ENCODE data around the gene TAX1BP1.
"Not testable (repeated sequence)": the region's sequence is repeated elsewhere in the genome, so short reads cannot be mapped to it uniquely, and the experiment has no call there.

Gene TAX1BP1

GRCh38 chr7:27739301-27739908 is 557 bp upstream of the TAX1BP1 start:
- FAIRE-seq = no peak

- FAIRE-seq = no peak
Observed at GRCh38 chr7:27740449-27741086, 606 bp downstream of the TAX1BP1 start.

GRCh38 chr7:27742091-27742710 is 2.2 kb downstream of the TAX1BP1 start:
- FAIRE-seq = not testable (repeated sequence)

- no peak for FAIRE-seq
Observed at GRCh38 chr7:27745064-27745583, 5.2 kb downstream of the TAX1BP1 start.

- FAIRE-seq = no peak
Observed at GRCh38 chr7:27746486-27746885, 6.5 kb downstream of the TAX1BP1 start.

GRCh38 chr7:27746978-27747377 is 7.0 kb downstream of the TAX1BP1 start:
- no peak for FAIRE-seq

GRCh38 chr7:27747589-27748368 is 7.8 kb downstream of the TAX1BP1 start:
- peak; percentile 76 for FAIRE-seq

- no peak for FAIRE-seq
Observed at GRCh38 chr7:27750316-27750715, 10.4 kb downstream of the TAX1BP1 start.

GRCh38 chr7:27751888-27752660 is 12.1 kb downstream of the TAX1BP1 start:
- FAIRE-seq = no peak

- no peak for FAIRE-seq
Observed at GRCh38 chr7:27753863-27754262, 13.9 kb downstream of the TAX1BP1 start.

GRCh38 chr7:27756298-27756697 is 16.3 kb downstream of the TAX1BP1 start:
- no peak for FAIRE-seq

- no peak for FAIRE-seq
Observed at GRCh38 chr7:27759491-27759890, 19.5 kb downstream of the TAX1BP1 start.

GRCh38 chr7:27762062-27762461 is 22.1 kb downstream of the TAX1BP1 start:
- no peak for FAIRE-seq

GRCh38 chr7:27763983-27764508 is 24.1 kb downstream of the TAX1BP1 start:
- no peak for FAIRE-seq

- FAIRE-seq = no peak
Observed at GRCh38 chr7:27765841-27766240, 25.9 kb downstream of the TAX1BP1 start.

- FAIRE-seq = no peak
Observed at GRCh38 chr7:27767374-27767773, 27.4 kb downstream of the TAX1BP1 start.

- no peak for FAIRE-seq
Observed at GRCh38 chr7:27771111-27771510, 31.1 kb downstream of the TAX1BP1 start.

- FAIRE-seq = peak; percentile 96
Observed at GRCh38 chr7:27774717-27775328, 34.9 kb downstream of the TAX1BP1 start.

GRCh38 chr7:27775782-27776181 is 35.8 kb downstream of the TAX1BP1 start:
- no peak for FAIRE-seq

- FAIRE-seq = no peak
Observed at GRCh38 chr7:27777662-27778061, 37.7 kb downstream of the TAX1BP1 start.

GRCh38 chr7:27779873-27780272 is 39.9 kb downstream of the TAX1BP1 start:
- FAIRE-seq = no peak

GRCh38 chr7:27781188-27781587 is 41.2 kb downstream of the TAX1BP1 start:
- no peak for FAIRE-seq
